Renal cortex interstitium (tissue), 11 donors: ENCODE measurements around the gene TSC2. TPM values are rescaled to one million over a fixed set of nuclear protein-coding genes. Genes with fewer than 3 reads are reported as not detected.
"Not testable (repeated sequence)": the region's sequence is repeated elsewhere in the genome, so short reads cannot be mapped to it uniquely, and the experiment has no call there.

ENCODE experiments used
- DNase-seq, 11 donors: peaks; one replicate each; pipeline ENCODE4 v3.0.0-alpha.2; 2013; ENCODE audit warnings: low read depth in 9 of 11, low spot score in 4 of 11; ENCODE audit errors: extremely low read depth in 1 of 11
- polyA plus RNA-seq, 3 donors: library from polyadenylated mRNA; unstranded; fragments of 120-200 nt; gene quantifications; one replicate each; pipeline ENCODE4 v1.2.1, GENCODE V29; 2013; ENCODE audit not compliant: insufficient read length in 3 of 3

Gene TSC2
- polyA plus RNA-seq, 3 donors, result 138 to 170 (median 151) TPM

DNA sequence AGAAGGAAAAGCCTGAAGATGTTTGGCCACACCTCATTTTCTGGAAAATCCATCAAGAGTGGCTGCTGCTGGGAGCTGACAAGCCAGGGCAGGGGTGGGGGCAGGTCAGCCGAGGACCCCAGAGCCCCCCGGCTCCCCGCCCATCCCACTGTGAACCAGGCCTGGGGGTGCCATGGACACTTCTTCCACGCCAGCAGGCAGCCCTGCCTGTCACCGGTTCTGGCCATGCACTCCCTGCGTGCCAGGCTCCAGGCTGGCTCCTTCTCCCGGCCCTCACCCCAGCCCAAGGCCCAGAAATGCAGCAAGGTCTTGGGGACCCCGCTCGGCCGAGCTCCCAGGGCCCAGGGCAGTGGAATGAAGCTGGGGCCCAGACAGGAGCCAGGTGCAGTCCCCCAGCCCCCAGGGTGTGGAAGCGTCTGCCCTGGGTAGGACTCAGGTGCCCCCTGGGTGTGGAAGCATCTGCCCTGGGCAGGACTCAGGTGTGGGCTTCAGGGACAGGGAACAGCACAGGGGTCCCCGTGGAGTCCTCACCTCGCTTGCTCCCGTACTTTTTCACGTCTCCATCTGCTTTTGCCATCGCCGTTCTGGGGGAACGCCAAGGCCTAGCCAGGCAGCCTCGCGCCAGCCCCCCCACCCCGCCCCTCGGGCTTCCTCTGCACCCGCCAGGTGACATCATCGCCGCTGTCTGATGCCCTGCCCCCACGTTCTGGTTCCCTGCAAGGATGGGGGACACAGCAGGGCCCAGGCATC is 75.3 kb downstream of the TSC2 start:
- not testable (repeated sequence) for DNase-seq

DNA sequence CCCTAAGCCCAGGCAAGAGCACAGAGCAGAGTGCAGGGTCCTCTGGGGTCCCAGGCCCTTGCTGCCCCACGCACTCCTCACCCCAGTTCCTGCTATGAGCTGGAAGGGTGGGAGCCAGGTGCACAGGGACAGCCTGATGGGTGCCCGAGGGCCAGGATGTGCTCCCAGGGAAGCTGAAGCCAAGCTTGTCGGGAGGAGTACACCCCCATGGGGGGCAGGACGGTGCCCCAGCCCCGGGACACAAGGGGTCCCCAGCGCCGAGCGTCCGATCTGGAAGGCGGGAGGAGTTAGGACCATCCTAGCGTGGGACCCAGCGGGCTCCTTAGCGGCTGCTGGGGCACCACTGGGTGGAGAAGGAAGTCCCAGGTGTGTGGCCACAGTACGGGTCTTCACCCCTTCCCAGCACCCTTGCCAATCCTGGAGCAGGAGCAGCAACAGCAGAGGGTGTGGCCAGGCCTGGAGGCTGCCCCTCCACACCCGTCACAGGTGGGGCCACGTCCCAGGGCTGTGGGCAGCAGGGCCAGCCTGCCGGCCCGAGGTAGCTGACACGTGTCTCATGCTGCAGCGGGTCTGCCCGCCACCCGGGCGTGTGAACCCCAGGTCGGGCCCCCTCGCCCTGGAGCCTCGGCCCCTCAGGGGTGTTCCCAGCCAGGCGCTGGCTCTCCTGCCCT is 76.1 kb downstream of the TSC2 start:
- DNase-seq, result not testable (repeated sequence)

DNA sequence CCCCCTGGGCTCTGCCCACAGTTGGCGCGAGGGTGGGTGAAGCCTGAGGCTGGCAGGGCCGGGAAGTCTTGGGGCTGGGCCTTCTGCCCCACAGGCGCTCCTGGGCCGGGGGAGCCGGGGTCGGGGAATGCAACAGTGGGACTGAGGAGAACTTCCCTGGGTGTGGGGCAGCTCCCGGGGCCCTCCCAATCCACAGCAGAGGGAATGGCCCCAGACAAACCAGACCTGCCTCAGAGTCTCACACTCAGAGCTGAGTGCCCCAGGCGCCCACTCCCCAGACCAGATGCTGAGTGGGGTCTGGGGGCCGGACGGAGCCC is 76.5 kb downstream of the TSC2 start:
- DNase-seq, result not testable (repeated sequence)

DNA sequence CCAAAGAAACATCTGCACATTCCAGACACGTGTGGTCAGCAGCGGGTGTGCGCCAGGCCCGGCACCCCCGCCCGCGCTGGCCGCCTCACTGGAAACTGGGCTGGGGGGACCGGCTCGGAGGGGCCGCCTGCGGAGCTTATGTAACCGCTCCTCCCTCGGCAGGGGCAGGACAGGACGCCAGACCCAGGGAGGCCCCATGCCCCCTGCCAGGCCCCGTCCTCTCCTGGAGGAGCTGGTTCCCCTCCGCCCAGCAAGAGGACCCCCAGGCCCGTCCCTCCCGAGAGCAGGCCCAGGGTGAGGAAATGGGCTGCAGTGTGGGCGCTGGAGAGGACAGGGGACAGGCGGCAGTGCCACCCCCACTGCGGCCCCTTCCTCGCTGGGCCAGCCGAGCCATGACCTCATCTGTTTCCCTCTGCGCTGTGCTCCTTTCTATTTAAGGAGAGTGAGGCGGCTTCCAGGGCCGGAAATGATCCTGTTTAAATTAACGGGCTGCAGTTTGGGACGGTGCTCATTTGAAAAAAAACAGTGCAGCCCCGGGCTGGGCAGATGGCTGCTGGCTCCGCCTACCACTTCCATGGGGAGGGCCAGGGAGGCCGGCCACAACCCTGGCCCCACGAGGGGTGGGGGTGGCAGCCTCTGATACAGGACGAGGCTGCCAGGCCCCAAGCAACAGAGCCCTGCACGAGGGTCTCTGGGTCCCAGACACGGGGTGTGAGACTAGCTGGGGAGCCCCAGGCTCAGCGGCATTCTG is 77.1 kb downstream of the TSC2 start:
- DNase-seq, result peak in 5 of 11 donors; percentile 47 to 63 (median 52)

DNA sequence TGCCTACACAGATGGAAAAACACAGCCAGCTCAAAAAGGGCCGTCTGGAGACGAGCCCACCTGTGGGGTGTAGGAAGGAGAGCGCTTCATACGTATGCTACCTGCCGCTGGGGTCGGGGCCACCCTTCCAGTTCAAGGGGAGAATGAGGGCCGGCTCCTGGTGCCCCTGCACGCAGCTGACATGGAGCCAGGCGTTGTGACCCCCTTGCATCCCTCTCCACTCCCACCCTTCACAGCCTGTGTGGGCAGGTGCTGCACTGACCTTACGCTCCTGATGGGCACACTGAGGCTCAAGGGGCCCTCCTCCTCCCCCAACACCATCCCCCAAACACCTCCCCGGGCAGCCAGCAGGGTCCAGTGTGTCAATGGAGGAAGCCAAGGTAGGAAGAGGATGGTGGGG is 77.8 kb downstream of the TSC2 start:
- not testable (repeated sequence) for DNase-seq

DNA sequence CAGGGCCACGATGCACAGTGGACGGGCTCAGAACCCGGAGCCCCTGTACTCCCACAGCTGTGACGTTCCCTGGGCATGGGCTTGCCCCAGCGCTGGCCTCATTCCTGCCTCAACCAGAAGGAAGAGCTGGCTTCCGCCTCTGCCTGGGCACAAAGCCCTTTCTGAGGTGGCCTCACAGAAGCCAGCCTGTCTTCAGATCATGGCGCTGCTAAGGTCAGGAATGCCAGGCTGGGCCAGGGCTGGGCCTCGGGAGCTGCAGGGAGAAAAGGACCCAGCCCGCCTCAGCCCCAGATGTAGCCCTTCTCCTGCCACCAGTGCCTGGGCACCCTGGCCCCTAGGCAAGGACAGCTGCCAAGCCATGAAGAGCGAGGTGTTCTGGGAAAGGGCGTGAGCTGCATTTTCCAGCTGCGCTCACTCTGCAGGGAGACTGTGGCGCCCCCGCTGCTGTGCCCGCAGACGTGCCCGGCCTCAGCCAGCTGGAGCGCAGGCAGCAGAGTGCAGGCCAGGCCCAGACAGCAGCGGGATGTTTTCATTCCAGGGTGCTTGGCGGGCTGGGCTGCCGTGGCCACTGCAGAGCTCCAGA is 78.5 kb downstream of the TSC2 start:
- DNase-seq, result not testable (repeated sequence)

DNA sequence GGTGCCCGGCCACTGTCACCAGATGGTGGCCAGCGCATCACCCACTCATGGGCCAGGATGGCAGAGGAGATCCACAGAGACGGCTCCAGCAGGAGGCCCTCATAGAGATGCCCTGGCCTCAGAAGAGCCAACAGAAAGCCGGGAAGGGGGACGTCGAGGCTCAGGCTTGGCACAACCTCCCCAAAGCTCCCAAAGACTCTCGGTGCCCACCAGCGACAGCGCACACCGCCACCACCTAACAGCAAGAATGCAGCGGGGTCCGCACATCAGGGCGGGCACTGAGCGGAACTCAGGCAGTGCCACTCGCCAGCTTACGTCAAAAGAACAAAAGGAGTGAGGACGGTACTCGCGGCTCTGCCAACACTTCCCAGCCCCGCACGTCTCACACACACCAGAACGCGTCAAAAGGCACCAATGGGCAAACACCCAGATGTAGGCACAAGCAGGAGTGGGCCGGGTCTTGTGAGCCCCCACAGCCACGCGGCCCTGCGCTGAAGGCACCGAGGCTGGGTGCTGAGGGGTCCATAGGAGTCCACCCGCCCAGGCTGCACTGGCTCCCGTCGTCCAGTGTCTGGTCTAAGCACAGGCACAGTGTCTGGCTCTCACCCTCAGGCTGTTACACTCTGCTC is 79.3 kb downstream of the TSC2 start:
- DNase-seq, result not testable (repeated sequence)

DNA sequence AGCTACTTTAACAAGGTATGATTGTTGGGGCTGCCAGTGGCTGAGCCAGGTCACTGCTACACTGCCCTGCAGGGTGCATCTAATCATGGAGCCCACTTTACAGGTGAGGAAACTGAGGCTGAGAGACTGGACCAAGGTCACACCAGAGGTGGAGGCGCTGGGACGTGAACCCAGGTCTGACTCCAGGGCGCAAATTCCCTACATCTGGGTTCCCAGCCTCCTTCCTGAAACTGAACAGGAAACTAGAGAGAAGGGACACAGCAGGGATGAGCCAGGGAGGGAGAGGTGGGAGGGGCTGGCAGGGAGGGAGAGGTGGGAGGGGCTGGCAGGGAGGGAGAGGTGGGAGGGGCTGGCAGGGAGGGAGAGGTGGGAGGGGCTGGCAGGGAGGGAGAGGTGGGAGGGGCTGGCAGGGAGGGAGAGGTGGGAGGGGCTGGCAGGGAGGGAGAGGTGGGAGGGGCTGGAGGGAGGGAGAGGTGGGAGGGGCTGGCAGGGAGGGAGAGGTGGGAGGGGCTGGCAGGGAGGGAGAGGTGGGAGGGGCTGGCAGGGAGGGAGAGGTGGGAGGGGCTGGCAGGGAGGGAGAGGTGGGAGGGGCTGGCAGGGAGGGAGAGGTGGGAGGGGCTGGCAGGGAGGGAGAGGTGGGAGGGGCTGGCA is 80.0 kb downstream of the TSC2 start:
- not testable (repeated sequence) for DNase-seq

DNA sequence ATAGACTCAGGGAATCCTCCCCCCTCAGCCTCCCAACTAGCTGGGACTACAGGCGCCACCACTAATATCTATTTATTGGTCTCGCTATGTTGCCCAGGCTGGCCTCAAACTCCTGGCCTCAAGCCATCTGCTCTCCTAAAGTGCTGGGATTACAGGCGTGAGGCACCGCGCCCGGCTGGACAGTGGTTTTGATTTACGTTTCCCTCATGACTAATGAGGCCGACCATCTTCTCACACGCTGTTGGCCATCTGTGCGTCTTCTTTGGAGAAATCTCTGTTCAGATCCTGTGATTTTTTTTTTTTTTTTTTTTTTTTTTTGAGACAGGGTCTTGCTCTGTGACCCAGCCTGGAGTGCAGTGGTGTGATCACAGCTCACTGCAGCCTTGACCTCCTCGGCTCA is 81.5 kb downstream of the TSC2 start:
- DNase-seq, result not testable (repeated sequence)

DNA sequence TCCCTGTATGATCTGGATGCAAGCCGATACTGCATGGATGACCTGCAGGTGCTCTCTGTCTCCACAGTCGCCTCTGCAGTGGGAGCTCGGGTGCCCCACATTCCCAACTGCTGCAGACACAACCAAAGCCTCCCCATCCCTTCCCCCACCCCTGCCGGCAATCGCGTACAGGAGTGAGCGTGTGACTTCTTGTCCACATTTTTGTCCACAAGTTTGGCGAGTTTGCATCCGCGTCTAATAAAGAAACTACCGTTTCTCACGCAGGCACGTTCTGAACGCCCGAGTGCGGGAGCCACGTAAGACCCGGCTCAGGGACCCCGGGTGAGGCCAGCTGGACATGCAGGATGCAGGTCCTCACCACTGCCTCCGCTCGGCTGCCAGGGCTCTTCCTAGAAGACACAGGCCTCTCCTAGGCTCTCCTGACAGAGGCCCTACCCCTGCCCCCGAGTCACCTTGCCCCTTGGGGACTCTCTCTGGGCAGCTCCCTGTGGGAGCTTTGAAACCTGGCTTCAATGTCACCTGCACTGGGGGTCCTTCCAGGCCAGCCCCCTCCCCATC is 82.2 kb downstream of the TSC2 start:
- DNase-seq, result not testable (repeated sequence)

DNA sequence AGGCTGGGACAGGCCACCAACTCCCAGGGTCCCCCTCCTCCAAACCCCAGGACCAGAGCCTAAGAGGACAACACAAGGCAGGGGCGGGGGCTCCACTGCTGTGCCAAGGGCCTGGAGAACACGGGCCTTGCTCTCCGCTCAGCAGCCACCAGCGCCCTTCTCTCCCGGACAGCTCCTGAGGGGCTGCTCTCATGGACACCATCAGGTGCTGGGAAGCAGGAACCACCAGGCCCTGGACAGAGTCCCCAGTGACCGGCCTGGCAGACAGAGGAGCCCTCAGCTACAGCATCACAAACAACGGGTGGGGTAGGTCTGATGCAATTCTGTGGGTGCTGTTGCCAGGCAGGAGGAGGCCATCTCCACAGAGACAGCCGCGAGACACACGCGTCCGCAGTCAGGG is 86.0 kb downstream of the TSC2 start:
- not testable (repeated sequence) for DNase-seq

DNA sequence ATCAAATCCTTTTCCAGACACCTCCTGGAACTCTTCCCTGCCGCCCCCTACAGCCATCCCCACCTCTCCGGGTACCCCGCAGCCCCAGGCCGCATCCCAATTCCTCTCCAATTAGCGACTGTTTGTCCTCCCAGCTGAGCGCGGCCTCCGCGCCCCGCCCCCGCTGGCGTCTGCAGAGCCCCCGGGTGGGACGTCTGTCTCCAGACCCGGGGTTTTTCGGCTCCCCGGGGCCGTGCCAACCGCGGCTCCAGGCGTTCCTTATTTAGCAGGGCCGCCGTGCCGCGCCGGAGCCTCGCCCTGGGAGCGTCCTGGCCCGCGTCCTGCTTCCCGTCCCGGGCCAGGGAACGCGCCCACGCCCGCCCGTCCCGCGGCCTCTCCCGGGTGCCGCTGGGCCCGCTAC is 87.3 kb downstream of the TSC2 start:
- not testable (repeated sequence) for DNase-seq

DNA sequence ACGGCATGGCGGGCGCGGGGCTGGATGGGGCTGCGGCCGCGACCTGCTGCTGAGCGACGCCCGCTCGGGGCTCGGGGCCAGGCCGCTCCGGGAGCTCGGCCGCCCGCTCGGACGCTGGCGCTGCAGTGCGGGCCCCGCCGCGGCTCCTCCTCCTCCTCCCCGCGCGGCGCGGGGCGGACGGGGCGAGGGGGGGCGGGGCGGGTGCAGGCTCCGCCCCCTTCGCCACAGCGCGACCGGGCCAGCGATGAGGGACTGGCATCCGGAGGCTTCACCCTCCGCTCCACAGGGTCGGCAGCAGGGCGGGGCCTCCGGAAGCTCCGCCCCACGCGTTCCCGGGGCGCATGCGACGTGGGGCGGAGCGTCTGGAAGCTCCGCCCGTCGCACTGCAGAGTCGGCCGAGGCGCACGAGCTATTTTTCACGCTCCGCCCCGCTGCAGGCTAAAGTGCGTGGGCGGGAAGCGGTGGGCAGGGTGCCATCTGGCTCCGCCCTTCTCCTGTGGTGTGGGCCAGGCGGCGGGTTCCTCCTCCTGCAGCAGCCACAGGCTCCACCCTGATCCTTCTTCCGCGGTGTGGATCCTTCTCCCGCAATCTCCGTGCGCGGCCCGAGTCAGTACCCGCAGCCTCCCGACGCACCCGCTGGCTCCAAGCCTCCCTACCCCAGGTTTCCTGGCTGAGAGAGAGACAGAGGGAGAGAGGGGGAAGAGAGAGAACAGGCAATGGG is 88.1 kb downstream of the TSC2 start, which contains the start of gene PKD1:
PKD1 (minus strand) TSS at position 129 of the 721 bp plus-strand sequence. CDS start 209 bp downstream, outside the sequence.
- DNase-seq, result peak in 10 of 11 donors; percentile 81 to 90 (median 86)

Other genes starting within 250 kb of the TSC2 start
- 10 to 100 TPM; 31.3 to 43.8 (median 42.3) TPM for gene HAGH, start 221.2 kb upstream of the TSC2 start, polyA plus RNA-seq
- gene FAHD1, start 220.8 kb upstream of the TSC2 start, polyA plus RNA-seq, result 10 to 100 TPM; 36.4 to 44.8 (median 37.8) TPM
- 1 to 10 TPM in 2 of 3 donors, under 1 TPM in 1; 0.83 to 2.1 (median 1.3) TPM for gene MEIOB, start 175.8 kb upstream of the TSC2 start, polyA plus RNA-seq
- under 1 TPM; 0.20 to 0.32 (median 0.27) TPM for gene HS3ST6, start 129.6 kb upstream of the TSC2 start, polyA plus RNA-seq
- gene MSRB1, start 104.8 kb upstream of the TSC2 start, polyA plus RNA-seq, result 10 to 100 TPM; 62.1 to 73.9 (median 67.3) TPM
- gene RPL3L, start 93.3 kb upstream of the TSC2 start, polyA plus RNA-seq, result under 1 TPM; 0.16 to 0.23 (median 0.17) TPM
- 100 to 1,000 TPM; 121 to 154 (median 124) TPM for gene NDUFB10, start 88.4 kb upstream of the TSC2 start, polyA plus RNA-seq
- 1,000 to 10,000 TPM; 1,794 to 2,026 (median 1,887) TPM for gene RPS2, start 83.2 kb upstream of the TSC2 start, polyA plus RNA-seq
- under 1 TPM in 1 of 3 donors, not detected in 2; 0.13 TPM for gene RNF151, start 81.1 kb upstream of the TSC2 start, polyA plus RNA-seq
- gene TBL3, start 75.9 kb upstream of the TSC2 start, polyA plus RNA-seq, result 10 to 100 TPM; 28.6 to 44.0 (median 41.6) TPM
- gene NOXO1, start 66.5 kb upstream of the TSC2 start, polyA plus RNA-seq, result 1 to 10 TPM in 2 of 3 donors, under 1 TPM in 1; 0.61 to 1.6 (median 1.1) TPM
- 10 to 100 TPM; 21.5 to 31.4 (median 26.9) TPM for gene GFER, start 63.8 kb upstream of the TSC2 start, polyA plus RNA-seq
- gene SYNGR3, start 58.0 kb upstream of the TSC2 start, polyA plus RNA-seq, result 1 to 10 TPM; 1.6 to 2.6 (median 1.9) TPM
- gene ZNF598, start 38.2 kb upstream of the TSC2 start, polyA plus RNA-seq, result 10 to 100 TPM; 16.6 to 28.6 (median 27.3) TPM
- 10 to 100 TPM in 1 of 3 donors, 1 to 10 TPM in 2; 3.8 to 12.4 (median 8.2) TPM for gene NPW, start 28.2 kb upstream of the TSC2 start, polyA plus RNA-seq
- 100 to 1,000 TPM in 2 of 3 donors, 10 to 100 TPM in 1; 82.6 to 162 (median 147) TPM for gene NHERF2, start 21.1 kb upstream of the TSC2 start, polyA plus RNA-seq
- gene NTHL1, start 151 bp upstream of the TSC2 start, polyA plus RNA-seq, result 10 to 100 TPM; 15.2 to 26.1 (median 19.9) TPM
- gene PKD1, start 87.9 kb downstream of the TSC2 start, polyA plus RNA-seq, result 100 to 1,000 TPM in 2 of 3 donors, 10 to 100 TPM in 1; 53.6 to 123 (median 101) TPM
- gene RAB26, start 100.6 kb downstream of the TSC2 start, polyA plus RNA-seq, result 1 to 10 TPM; 2.6 to 3.4 (median 3.0) TPM
- 10 to 100 TPM; 48.0 to 58.5 (median 49.3) TPM for gene TRAF7, start 107.8 kb downstream of the TSC2 start, polyA plus RNA-seq
- gene CASKIN1, start 148.6 kb downstream of the TSC2 start, polyA plus RNA-seq, result 1 to 10 TPM in 2 of 3 donors, under 1 TPM in 1; 1.00 to 2.4 (median 1.9) TPM
- 10 to 100 TPM; 41.6 to 55.8 (median 44.5) TPM for gene MLST8, start 157.5 kb downstream of the TSC2 start, polyA plus RNA-seq
- gene BRICD5, start 162.9 kb downstream of the TSC2 start, polyA plus RNA-seq, result 10 to 100 TPM in 1 of 3 donors, 1 to 10 TPM in 2; 4.5 to 11.0 (median 7.9) TPM
- gene PGP, start 166.9 kb downstream of the TSC2 start, polyA plus RNA-seq, result 10 to 100 TPM; 13.0 to 17.1 (median 14.9) TPM
- 10 to 100 TPM; 13.0 to 24.9 (median 22.5) TPM for gene E4F1, start 175.6 kb downstream of the TSC2 start, polyA plus RNA-seq
- gene DNASE1L2, start 188.5 kb downstream of the TSC2 start, polyA plus RNA-seq, result 1 to 10 TPM in 2 of 3 donors, under 1 TPM in 1; 0.36 to 1.4 (median 1.4) TPM
- gene ECI1, start 203.6 kb downstream of the TSC2 start, polyA plus RNA-seq, result 10 to 100 TPM; 59.0 to 76.2 (median 72.2) TPM
- gene RNPS1, start 220.1 kb downstream of the TSC2 start, polyA plus RNA-seq, result 100 to 1,000 TPM; 194 to 231 (median 219) TPM